Activated CD8-positive, alpha-beta memory T cell treated with anti-CD3 and anti-CD28 coated beads, Interleukin-2, amount 50 U/mL, for 1 hour (primary cell): ENCODE measurements around the gene GH2.
"Not testable (repeated sequence)": the region's sequence is repeated elsewhere in the genome, so short reads cannot be mapped to it uniquely, and the experiment has no call there.

Experiments used
- DNase-seq: peaks from one replicate; pipeline ENCODE4 v3.0.0-alpha.2; 2020; ENCODE audit errors: extremely low read depth

The GH2 gene

DNA sequence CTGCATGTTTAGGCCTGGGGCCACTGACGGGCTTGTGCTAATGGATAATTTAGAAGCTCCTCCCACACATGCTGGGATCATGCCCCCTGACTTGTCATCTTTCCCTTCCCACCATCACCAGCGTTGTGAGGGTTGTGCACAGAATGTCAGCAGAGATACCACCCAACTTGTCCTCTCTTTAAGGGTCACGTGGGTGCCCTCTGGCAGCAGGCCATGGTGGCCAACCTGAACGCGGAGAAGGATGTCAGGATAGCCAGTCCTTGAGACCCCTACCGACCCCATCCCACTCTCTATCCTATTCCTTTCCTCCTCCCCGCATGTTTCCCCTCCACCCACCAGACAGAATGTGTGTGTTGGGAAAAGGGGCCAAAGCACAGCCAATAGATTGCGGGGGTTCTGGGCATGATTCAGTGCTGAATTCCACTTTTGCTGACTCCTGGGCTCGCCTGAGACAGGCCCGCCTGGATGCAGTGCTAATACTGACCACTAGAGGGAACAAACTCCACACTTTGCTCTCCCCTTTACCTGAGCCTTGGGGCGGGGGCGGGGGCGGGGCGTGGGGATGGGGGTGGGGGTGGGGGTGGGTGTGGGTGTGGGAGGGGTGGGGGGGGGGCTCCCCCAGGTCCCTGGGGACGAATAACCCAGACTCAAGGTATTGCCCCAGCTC lies at the start of gene GH2:
GH2 (minus strand) TSS at position 10 of the 667 bp plus-strand sequence. CDS start 143 bp downstream, outside the sequence.
- no peak for DNase-seq

DNA sequence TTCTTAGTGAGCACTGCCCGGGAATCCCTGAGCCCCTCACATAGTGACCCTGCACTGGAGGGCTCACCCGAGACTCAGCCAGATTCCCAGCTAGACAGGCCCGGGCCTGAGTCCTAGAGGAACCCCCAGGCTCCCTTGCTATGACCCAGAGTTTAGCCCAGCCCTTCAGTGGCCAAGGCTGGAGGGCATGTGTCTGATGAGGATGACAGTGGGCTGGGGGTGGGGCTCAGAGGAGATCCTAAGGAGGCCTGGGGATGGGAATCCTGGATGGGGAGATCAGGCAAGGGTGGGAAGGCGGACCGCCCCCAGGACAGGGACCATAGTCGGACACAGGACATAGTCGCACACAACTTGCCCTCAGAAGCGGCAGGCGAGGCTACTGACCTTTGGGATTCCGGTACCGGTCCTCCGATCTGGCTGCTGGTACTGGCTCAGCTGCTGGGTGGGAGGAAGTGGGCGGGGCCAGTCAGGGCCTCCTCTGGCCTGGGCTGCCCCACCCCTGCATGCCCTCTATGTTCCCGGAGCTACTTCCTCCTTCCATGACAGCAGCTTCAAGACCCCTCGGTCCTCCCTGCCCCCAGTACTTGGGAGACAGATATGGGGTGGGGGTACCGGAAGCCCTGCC lies 49.3 kb upstream of the GH2 start:
- no peak for DNase-seq

DNA sequence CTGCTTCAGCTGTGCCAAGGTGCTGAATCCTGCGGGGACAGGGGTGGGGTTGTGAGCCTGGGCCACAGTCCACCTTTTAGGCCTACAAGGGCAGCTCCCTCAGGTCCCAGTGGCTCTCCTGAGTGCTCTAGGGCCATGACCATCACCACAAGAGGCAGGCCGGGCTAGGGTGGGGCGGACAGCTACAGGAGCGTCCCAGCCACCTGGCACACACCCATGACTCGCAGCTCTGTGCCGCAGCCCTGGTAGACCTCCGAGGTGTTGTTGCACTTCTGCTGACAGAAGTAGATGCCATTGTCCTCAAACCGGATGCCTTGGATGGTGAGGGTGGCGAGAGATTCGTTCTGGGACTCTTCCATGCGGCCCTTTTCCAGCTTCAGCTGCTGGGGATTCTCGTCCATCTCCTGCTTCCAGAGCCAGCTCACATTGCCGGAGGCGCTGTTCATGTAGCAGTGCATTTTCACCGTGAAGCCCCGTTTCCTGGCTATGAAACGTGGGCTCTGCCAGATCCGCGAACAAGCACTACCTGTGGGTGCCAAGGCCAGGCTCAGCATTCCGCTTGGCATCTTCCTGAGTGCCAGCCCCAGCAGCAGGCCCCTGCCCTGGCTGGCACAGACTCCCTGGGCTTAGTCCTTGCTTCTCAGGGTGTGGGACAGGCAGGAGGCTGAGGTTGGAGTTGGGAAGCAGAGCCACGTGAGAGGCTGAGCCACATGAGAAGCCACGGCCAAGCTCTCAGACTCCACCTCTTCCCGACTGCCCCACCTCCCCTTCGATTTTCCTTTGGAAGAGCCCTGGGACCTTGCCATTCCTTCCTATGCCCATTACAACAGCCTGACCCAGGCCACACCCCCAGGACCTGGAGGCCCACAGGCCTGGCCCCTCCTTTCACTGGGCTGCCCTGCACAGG lies 48.4 kb upstream of the GH2 start:
- DNase-seq = no peak

GRCh38 chr17:63928966-63929695 lies 47.4 kb upstream of the GH2 start:
- no peak for DNase-seq

DNA sequence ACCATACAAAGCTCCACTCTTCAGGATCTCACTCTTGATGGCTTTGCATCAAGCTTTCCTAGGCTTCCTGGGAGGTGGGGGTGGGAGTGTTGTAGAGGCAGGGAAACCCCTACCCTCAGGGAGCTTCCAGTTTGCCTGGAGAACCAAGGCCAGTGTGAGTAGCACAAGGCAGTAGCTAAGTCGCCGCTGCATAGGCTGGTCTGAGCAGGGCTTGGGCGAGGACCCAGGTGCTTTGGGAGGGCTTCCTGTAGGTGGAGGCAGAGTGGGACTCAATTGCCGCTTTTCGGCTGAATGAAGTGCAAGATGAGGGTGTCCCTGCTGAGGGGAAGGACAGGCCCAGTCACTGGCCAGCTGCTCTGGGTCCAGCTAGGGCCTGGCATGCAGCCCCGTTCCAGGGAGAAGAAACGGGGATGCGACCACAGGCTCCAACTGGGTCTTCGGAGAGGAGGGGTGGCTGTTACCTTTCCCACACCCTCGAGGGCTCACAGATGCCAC lies 46.5 kb upstream of the GH2 start:
- DNase-seq = no peak

DNA sequence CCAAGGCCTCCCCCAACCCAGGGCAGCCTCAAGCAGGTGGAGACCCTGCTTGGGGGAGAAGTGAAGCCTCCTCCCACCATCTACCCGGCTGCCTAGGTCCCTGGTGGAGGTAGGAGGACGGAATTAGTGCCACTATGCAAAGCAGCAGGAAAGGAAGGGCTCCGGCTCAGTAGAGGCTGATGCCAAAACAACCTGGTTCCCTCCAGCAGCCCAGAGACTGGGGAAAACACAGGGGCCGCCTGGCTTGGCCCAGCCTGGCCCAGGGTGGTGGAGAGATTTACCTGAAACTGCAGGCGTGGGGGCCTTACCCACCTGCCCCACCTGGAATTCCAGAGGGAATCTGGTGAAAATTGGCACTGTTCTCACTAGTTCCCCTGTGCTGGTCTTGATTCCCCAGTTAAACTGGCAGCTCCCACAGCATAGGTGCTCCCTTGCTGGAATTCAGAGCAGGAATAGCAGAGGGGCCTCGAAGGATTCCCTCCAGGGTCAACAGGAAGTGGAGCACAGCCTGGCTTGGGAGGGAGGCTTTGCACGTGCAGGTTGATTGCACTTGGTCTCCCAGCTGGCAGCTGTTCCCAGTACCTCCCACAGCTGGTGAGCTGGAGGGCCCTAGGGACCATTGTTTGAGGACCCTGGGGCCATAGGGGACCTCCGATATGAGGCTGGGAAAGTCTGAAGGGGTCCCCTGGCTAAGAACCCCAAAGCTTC lies 45.9 kb upstream of the GH2 start:
- DNase-seq = no peak

DNA sequence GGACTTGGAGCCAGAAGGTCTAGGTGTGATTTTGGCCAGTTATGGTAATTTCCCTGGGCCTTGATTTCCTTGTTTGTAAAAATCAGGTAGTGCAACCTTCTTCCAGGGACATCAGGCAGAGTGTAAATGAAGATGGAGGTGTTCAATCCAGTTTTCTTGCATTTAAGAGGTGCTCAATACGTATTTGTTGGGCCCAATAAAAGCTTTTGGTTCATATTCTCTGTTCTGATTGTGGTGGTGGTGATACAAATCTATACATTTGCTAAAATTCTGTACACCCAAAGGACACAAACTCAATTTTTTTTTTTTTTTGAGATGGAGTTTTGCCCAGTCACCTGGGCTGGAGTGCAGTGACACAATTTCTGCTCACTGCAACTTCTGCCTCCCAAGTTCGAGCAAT lies 44.4 kb upstream of the GH2 start:
- no peak for DNase-seq

GRCh38 chr17:63925615-63926014 lies 43.9 kb upstream of the GH2 start:
- DNase-seq = no peak

GRCh38 chr17:63922402-63922801 lies 40.7 kb upstream of the GH2 start:
- not testable (repeated sequence) for DNase-seq

DNA sequence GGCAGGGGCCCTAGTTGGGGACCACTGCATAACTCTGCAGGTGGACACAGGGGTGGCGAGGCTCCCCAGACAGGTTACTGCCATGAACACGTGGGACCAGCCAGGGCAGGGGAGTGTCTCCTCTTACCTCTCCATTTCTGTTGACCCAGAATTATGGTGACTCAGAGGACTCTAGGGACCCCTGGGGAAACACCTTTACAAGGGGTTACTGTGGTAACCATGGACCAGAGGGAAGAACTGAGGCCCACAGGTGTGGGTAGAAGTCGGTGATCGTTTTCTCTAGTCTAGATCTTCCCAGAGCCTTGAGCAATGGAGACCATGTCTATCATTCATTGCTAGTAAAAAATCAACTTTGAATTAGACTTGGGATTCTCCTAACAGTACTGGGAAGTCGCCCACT lies 39.0 kb upstream of the GH2 start:
- DNase-seq = not testable (repeated sequence)

DNA sequence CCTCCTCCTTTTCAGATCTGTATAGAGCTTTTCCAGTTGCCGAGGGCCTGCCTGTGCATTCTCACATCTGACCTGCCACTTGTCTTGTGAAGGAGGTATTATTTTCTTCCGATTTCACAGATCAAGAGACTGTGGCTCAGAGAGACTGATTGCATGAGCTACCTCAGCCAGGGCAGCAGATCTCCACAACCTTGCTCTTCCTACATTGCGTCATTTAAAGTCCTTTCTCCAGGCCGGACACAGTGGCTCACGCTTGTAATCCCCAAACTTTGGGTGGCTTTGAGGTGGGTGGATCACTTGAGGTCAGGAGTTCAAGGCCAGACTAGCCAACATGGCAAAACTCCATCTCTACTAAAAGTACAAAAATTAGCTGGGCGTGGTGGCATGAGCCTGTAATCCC lies 38.3 kb upstream of the GH2 start:
- not testable (repeated sequence) for DNase-seq

DNA sequence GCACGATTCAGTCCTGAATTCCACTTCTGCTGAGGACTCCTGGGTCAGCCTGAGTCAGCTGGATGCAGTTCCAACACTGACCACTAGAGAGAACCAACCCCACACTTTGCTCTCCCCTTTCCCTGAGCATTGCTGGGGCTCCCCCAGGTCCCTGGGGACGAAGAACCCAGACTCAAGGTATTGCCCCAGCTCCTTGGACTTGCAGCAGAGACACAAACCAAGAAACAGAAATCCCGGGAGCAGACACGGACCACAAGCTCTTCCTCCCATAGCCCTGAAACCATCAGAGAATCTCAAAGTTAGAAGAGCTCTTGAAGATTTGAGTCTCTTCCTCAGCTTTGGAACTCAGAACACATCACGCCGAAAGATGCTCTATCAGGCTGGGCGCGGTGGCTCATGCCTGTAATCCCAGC lies 37.6 kb upstream of the GH2 start:
- peak; percentile 33 for DNase-seq

DNA sequence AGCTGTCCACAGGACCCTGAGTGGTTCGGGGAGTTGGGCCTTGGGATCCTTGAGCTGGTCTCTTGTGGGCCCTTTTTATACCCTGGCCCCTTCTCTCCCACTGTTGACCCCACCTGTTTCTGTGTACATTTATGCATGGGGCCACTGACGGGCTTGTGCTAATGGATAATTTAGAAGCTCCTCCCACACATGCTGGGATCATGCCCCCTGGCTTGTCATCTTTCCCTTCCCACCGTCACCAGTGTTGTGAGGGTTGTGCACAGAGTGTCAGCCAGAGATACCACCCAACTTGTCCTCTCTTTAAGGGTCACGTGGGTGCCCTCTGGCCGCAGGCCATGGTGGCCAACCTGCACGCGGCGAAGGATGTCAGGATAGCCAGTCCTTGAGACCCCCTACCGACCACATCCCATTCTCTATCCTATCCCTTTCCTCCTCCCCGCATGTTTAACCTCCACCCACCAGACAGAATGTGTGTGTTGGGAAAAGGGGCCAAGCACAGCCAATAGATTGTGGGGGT lies 37.1 kb upstream of the GH2 start, which contains the start of gene GH1:
GH1 (minus strand) TSS at position 51 of the 517 bp plus-strand sequence. CDS start 63 bp downstream, outside the sequence.
- not testable (repeated sequence) for DNase-seq

GRCh38 chr17:63918305-63918704 lies 36.6 kb upstream of the GH2 start:
- DNase-seq = no peak

DNA sequence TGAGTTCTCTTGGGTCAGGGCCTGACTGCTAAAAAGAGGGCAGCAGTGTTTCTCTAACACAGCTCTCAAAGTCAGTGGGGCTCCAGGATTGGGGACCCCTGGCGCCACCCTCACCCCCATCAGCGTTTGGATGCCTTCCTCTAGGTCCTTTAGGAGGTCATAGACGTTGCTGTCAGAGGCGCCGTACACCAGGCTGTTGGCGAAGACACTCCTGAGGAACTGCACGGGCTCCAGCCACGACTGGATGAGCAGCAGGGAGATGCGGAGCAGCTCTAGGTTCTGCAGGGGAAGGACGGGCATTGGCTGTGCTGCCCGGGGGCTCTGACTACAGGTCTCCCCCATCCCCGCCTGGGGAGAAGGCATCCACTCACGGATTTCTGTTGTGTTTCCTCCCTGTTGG lies 35.9 kb upstream of the GH2 start:
- DNase-seq = no peak

DNA sequence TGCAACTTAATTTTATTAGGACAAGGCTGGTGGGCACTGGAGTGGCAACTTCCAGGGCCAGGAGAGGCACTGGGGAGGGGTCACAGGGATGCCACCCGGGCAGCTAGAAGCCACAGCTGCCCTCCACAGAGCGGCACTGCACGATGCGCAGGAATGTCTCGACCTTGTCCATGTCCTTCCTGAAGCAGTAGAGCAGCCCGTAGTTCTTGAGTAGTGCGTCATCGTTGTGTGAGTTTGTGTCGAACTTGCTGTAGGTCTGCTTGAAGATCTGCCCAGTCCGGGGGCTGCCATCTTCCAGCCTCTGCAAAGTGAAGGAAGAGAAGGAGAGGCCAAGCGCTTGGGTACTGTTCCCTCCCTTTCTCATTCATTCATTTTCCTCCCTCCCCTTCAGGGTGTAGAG lies 35.5 kb upstream of the GH2 start:
- DNase-seq = not testable (repeated sequence)

GRCh38 chr17:63916566-63917185 lies 34.9 kb upstream of the GH2 start:
- no peak for DNase-seq

DNA sequence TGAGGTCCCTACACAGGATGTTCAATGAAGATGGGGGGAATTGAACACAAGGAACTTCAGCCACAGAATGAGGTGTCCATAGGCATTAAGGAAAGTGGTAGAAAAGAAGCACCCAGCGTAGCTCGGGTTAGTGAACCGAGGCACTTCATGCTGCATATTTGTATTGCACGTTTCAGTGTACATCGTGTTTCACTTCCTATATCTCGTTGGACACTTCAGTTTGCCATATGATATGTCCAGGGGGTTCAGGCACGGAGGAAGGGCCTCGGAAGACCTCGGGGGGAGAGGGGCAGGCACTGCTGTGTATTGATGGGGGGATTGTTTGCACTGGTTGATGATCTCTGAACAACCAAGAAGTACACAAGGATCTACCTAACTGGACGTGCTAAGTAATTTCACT lies 34.0 kb upstream of the GH2 start:
- DNase-seq = not testable (repeated sequence)

- DNase-seq = no peak
These were observed 32.7 kb upstream of the GH2 start for GRCh38 chr17:63914471-63914870.

GRCh38 chr17:63911657-63912100 lies 29.9 kb upstream of the GH2 start:
- DNase-seq = no peak
